K562 (cell line): Measurements from ENCODE around the gene SLC12A6. TPM values are rescaled to one million over a fixed set of nuclear protein-coding genes. Genes with fewer than 3 reads are reported as not detected.

Experiments
- BMI1 ChIP-seq: fragments of 150-350 bp; IDR thresholded peaks from 2 replicates; pipeline ENCODE4 v1.6.1; 2014; ENCODE audit warnings: low read length
- CEBPG ChIP-seq, 3 experiments: fragments of 200-800 bp in 1 of 3; sonication (Bioruptor generic) in 1 of 3; sonication (generic) in 1 of 3; formaldehyde crosslinking in 1 of 3; IDR thresholded peaks in 2 of 3; conservative IDR thresholded peaks in 1 of 3; 2 replicates each; pipeline versions ENCODE4 v1.6.1 to v1.8.0; 2016 to 2022; ENCODE audit warnings: missing compliant biosample characterization in 2 of 3, missing genetic modification characterization in 2 of 3, mild to moderate bottlenecking in 1 of 3, missing genetic modification reagents in 1 of 3
- E2F3 ChIP-seq: fragments of 250-450 bp; sonication (Bioruptor Pico); IDR thresholded peaks from 2 replicates; pipeline ENCODE4 v1.4.0; 2020; ENCODE audit warnings: mild to moderate bottlenecking
- FOSL1 ChIP-seq: fragments of 200-800 bp; sonication (Bioruptor generic); conservative IDR thresholded peaks from 2 replicates; pipeline ENCODE4 v1.6.1; 2016; ENCODE audit warnings: missing genetic modification characterization, missing compliant biosample characterization
- FOXA1 ChIP-seq: fragments of 450-650 bp; IDR thresholded peaks from 2 replicates; pipeline ENCODE4 v1.6.1; 2016; ENCODE audit warnings: mild to moderate bottlenecking, borderline replicate concordance
- HMGN3 ChIP-seq: IDR thresholded peaks from 2 replicates; pipeline ENCODE4 v1.6.1; 2011; ENCODE audit warnings: borderline replicate concordance, low read depth, mild to moderate bottlenecking, mixed read lengths, low read length; ENCODE audit not compliant: insufficient read length; ENCODE audit errors: extremely low read depth
- ILK ChIP-seq: fragments of 450-650 bp; IDR thresholded peaks from 2 replicates; pipeline ENCODE4 v1.6.1; 2016; ENCODE audit warnings: missing genetic modification characterization, low read depth, mild to moderate bottlenecking, missing compliant biosample characterization, moderate library complexity, borderline replicate concordance
- KLF6 ChIP-seq: fragments of 250-450 bp; sonication (Bioruptor Pico); IDR thresholded peaks from 2 replicates; pipeline ENCODE4 v1.4.0; 2020; ENCODE audit warnings: mild to moderate bottlenecking, moderate library complexity, borderline replicate concordance
- NBN ChIP-seq: fragments of 450-650 bp; IDR thresholded peaks from 2 replicates; pipeline ENCODE4 v1.6.1; 2016; ENCODE audit warnings: low read depth, mild to moderate bottlenecking
- RBM22 ChIP-seq: fragments of 200-400 bp; formaldehyde crosslinking; IDR thresholded peaks from 2 replicates; pipeline ENCODE4 v1.6.1; 2018; ENCODE audit warnings: low read length, low read depth; ENCODE audit not compliant: poor library complexity, severe bottlenecking
- RHOXF2B ChIP-seq: fragments of 250-450 bp; sonication (Bioruptor Pico); conservative IDR thresholded peaks from 2 replicates; pipeline ENCODE4 v1.5.1; 2021
- SAP30 ChIP-seq: fragments of 200-600 bp; sonication (generic); IDR thresholded peaks from 2 replicates; pipeline ENCODE4 v1.6.1; 2012; ENCODE audit warnings: borderline replicate concordance, low read depth, mild to moderate bottlenecking, moderate library complexity, low read length, control low read depth, inconsistent platforms; ENCODE audit not compliant: insufficient read depth, poor library complexity, severe bottlenecking
- TCF7 ChIP-seq: sonication (generic); IDR thresholded peaks from 2 replicates; pipeline ENCODE4 v1.6.1; 2016; ENCODE audit warnings: antibody characterized with exemption, borderline replicate concordance
- U2AF2 ChIP-seq: fragments of 200-400 bp; formaldehyde crosslinking; optimal IDR thresholded peaks from 2 replicates; pipeline ENCODE3; 2017; ENCODE audit warnings: low read depth, mild to moderate bottlenecking, low read length
- ZFP1 ChIP-seq: fragments of 450-650 bp; formaldehyde crosslinking; IDR thresholded peaks from 2 replicates; pipeline ENCODE4 v1.4.0; 2020; ENCODE audit warnings: mild to moderate bottlenecking, mixed read lengths
- ZNF165 ChIP-seq: fragments of 250-450 bp; sonication (Bioruptor Pico); IDR thresholded peaks from 2 replicates; pipeline ENCODE4 v1.4.0; 2020; ENCODE audit warnings: borderline replicate concordance
- ZNF174 ChIP-seq: fragments of 250-450 bp; sonication (Bioruptor Pico); IDR thresholded peaks from 2 replicates; pipeline ENCODE4 v1.4.0; 2020; ENCODE audit warnings: mild to moderate bottlenecking
- ZNF507 ChIP-seq: conservative IDR thresholded peaks from 2 replicates; pipeline ENCODE4 v1.6.1; 2017; ENCODE audit warnings: missing genetic modification characterization, missing compliant biosample characterization
- polyA plus RNA-seq, 8 experiments: library from polyadenylated mRNA; depleted of rRNA in 4 of 8; stranded (reverse) in 5 of 8; unstranded in 3 of 8; fragments of >200 nt; fragmentation: Nextera tagmentation in 2 of 8; fragmentation: Illumina TruSeq in 1 of 8; extraction: Ambion mirVana in 2 of 8; extraction: Trizol in 1 of 8; gene quantifications; 2 replicates each; pipeline versions ENCODE4 v1.2.1 to v1.2.3, GENCODE V29; 2011 to 2014; ENCODE audit warnings: inconsistent platforms in 1 of 8, missing spikeins in 1 of 8
- total RNA-seq, 7 experiments: library from RNA; depleted of rRNA in 6 of 7; stranded (reverse); fragments of >200 nt in 6 of 7; fragmentation: Illumina TruSeq in 2 of 7; extraction: Trizol in 2 of 7; gene quantifications; 2 replicates each; pipeline versions ENCODE4 v1.2.1 to v1.2.3, GENCODE V29; 2011 to 2021; ENCODE audit warnings: low replicate concordance in 1 of 7
- TF ChIP-seq, protein P1 (sequence below): sonication (generic); formaldehyde crosslinking; IDR thresholded peaks from 2 replicates; pipeline ENCODE4 v1.8.0; 2022; ENCODE audit warnings: mild to moderate bottlenecking, missing genetic modification reagents
- TF ChIP-seq, protein P2 (sequence below): IDR thresholded peaks from 2 replicates; pipeline ENCODE4 v1.6.1; 2012; ENCODE audit warnings: low read depth, low read length, improper control_type of control experiment, borderline replicate concordance
- TF ChIP-seq, protein P3 (sequence below): sonication (generic); formaldehyde crosslinking; IDR thresholded peaks from 2 replicates; pipeline ENCODE4 v1.4.0; 2020; ENCODE audit warnings: mild to moderate bottlenecking, missing genetic modification reagents

Gene SLC12A6
- total and polyA plus RNA-seq, 9 of the 15 experiments (the other 6 are each of a cell fraction or from before 2014, with no cell fraction given), result 1.4 to 16.4 (median 6.7) TPM

DNA sequence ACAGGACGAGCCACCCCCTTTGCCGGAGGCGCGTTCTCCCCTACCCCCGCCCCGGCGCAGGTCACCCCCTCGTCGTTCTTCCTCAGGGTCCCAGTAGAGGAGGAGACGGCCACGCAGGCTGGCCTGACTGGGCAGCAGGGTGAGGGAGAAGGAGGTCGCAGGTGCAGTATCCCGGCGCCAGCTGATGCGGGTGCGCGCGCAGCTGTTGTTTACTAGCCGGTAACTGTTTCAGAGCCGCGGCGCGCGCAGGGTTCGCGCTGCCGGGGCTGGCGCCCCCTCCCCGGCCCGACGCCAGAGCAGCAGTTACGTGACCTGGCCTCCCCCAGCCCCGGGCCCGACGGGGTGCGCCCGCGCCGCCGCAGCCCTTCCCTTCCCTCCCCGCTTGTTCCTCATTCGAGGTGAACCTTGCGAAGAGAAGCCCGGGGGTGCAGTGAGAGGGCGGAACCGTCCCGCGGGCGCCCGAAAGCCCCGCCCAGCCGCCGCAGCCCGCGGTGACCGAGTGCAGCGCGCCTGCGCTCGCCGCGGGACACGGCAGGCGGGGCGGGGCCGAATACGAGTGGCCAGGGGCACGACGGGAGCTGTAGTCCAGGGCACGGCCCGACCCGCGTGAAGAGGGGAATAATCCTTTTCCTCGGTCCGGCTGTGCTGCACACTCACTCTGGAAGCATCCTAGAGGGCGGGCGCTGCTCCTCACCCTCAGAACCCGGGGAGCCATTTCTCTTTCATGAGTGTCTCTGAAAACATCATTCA, at the start of gene SLC12A6 (continued):
- TF ChIP-seq KLF6 (CRISPR knock-in tag), result no peak
- TF ChIP-seq ILK, result no peak
- TF ChIP-seq BMI1, result no peak
- TF ChIP-seq ZNF165 (CRISPR knock-in tag), result no peak
- TF ChIP-seq RHOXF2B (CRISPR knock-in tag), result no peak
- TF ChIP-seq E2F3 (CRISPR knock-in tag), result no peak
- TF ChIP-seq, protein P1, sequence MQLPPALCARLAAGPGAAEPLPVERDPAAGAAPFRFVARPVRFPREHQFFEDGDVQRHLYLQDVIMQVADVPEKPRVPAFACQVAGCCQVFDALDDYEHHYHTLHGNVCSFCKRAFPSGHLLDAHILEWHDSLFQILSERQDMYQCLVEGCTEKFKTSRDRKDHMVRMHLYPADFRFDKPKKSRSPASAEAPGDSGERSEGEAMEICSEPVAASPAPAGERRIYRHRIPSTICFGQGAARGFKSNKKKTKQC (CRISPR knock-in tag), result no peak; the same call in 1 of the 2 replicates
- no peak for TF ChIP-seq ZNF174 (CRISPR knock-in tag)
- TF ChIP-seq NBN, result no peak
- no peak for TF ChIP-seq FOSL1 (tag)
- no peak for TF ChIP-seq U2AF2
- TF ChIP-seq ZNF507 (tag), result no peak
- TF ChIP-seq SAP30, result peak; percentile 75
- no peak for TF ChIP-seq FOXA1
- TF ChIP-seq, protein P2, sequence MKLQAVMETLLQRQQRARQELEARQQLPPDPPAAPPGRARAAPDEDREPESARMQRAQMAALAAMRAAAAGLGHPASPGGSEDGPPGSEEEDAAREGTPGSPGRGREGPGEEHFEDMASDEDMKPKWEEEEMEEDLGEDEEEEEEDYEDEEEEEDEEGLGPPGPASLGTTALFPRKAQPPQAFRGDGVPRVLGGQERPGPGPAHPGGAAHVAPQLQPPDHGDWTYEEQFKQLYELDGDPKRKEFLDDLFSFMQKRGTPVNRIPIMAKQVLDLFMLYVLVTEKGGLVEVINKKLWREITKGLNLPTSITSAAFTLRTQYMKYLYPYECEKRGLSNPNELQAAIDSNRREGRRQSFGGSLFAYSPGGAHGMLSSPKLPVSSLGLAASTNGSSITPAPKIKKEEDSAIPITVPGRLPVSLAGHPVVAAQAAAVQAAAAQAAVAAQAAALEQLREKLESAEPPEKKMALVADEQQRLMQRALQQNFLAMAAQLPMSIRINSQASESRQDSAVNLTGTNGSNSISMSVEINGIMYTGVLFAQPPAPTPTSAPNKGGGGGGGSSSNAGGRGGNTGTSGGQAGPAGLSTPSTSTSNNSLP, result no peak
- peak; percentile 79 for TF ChIP-seq RBM22
- TF ChIP-seq HMGN3, result peak; percentile 84
- TF ChIP-seq CEBPG (CRISPR knock-in tag; IDR thresholded peaks at IDR 0.05), result no peak; the same call in 1 of the 2 replicates
- no peak for TF ChIP-seq CEBPG (tag; conservative IDR thresholded peaks at IDR 0.05 in 1 of 2, IDR thresholded peaks at IDR 0.05 in 1 of 2)
- TF ChIP-seq ZFP1, result no peak
- TF ChIP-seq TCF7, result no peak
- TF ChIP-seq, protein P3, sequence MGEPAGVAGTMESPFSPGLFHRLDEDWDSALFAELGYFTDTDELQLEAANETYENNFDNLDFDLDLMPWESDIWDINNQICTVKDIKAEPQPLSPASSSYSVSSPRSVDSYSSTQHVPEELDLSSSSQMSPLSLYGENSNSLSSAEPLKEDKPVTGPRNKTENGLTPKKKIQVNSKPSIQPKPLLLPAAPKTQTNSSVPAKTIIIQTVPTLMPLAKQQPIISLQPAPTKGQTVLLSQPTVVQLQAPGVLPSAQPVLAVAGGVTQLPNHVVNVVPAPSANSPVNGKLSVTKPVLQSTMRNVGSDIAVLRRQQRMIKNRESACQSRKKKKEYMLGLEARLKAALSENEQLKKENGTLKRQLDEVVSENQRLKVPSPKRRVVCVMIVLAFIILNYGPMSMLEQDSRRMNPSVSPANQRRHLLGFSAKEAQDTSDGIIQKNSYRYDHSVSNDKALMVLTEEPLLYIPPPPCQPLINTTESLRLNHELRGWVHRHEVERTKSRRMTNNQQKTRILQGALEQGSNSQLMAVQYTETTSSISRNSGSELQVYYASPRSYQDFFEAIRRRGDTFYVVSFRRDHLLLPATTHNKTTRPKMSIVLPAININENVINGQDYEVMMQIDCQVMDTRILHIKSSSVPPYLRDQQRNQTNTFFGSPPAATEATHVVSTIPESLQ (CRISPR knock-in tag), result no peak; the same call in 1 of the 2 replicates
